ENCODE measurements around the gene BBS9. TPM values are rescaled to one million over a fixed set of nuclear protein-coding genes. Genes with fewer than 3 reads are reported as not detected.
"Not testable (repeated sequence)": the region's sequence is repeated elsewhere in the genome, so short reads cannot be mapped to it uniquely, and the experiment has no call there.

BBS9 gene
- 43.8 TPM for total RNA-seq

DNA sequence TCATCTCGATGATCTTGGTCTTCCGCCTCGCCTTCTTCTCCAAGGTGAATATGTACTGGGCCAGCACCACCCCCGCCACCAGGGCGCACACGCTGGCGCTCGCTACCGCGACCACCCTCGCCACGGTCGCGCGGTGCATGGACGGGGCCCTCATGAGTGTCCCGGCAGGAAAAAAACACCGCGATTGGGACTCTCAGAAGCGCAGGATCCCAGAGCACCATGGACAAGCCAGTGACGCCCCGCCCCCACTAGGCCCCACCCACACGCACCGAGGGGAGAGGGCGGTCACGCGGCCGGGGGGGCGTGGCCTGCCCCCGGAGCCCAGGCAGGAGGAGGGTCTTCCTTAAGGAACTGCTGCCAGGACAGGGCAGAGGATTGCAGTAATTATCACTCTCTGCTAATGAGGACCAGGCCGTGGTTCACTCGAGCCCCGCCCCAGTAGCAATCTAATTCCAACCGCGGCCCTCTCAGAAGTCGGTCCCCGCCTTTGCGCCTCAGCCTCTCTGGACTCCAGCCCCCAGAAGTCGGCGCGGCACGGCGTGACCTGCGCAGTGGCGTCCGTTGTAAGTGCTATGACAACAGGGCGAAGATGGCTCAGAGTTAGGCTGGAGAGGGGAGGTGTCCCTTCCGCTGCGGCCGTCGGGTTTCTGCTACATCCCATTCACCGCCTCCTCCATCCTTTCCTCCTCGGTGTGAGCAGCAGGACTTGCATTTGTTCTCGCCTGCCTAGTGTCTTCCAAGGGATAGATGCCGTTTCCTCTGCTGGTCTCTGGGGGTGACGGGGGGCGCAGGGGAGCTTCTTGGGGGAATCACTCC is at the start of gene BBS9:
Gene BBS9, plus strand, starts transcription at position 575 of the 816 bp plus-strand sequence. CDS start 16,689 bp downstream, outside the sequence.
- DNase-seq (ENCODE audit: low spot score) (peak; percentile 97), ATAC-seq (peak; percentile 99)
- intact Hi-C loops (cut with DNase I): no loop called here

DNA sequence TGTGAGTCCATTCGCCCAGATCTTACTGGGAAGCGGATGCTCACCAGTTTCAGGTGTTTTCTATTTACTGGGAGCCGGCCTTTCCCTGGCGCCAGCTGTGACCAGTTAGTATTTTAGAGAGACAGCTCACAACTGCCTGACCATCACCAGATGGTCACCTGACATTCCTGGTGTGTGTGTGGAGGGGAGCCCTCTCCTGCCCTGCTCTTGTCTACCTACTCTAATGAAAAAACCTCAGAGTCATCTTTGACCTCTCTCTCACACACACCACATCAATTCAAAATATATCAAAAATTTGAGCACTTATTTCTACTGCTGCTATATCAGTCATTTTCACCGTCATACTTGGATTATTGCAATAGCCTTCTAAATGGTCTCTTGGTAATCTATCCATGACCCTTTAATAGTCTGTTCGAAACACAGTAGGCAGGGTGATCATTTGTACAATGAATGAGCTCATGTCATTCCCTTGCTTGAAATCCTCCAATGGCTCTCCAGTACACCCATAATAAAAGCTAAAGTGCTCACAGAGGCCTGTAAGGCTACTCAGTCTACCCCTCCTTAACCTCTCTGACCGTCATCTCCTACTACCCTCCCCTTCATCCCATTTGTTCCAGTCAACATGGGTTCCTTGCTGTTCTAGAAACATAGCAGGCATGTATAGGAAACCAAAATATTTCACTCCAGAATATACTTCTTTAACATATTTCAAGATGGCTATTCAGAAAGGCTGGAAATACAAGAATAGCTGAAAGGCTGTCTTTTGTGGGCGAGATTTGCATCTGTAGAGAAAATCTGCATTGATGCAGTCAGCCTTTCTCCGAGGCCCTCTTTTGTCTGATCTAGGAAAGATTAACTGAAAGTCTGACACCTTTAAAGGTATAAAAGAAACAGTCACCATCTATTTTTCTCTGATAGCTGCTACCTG is 49.3 kb upstream of the BBS9 start:
- intact Hi-C loops (cut with DNase I): no loop called here
- no peak for ATAC-seq

DNA sequence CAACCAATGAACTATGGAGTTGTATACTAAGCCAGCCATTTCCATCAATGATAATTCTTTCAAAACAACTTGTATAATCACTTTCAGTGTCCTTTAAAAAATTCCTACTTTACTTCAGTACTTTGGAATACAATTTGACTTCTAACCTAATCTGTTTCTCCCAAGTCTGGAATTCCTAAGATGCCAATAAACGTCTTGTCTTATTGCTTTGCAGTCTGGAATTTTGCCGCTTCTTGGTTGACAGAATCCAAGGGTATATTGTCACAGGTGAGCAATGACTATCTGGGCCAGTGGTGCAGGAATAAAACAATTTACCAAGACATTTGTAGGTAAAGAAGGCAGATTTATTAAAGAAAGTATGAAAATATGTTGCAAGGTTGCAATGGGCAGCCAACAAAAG is 42.0 kb upstream of the BBS9 start:
- ATAC-seq: no peak
- DNase-seq (ENCODE audit: low spot score): no peak
- intact Hi-C loops (cut with DNase I): no loop called here

More for the DNA sequence above, 49.3 kb upstream of the BBS9 start:
- DNase-seq (ENCODE audit: low spot score): no peak

DNA sequence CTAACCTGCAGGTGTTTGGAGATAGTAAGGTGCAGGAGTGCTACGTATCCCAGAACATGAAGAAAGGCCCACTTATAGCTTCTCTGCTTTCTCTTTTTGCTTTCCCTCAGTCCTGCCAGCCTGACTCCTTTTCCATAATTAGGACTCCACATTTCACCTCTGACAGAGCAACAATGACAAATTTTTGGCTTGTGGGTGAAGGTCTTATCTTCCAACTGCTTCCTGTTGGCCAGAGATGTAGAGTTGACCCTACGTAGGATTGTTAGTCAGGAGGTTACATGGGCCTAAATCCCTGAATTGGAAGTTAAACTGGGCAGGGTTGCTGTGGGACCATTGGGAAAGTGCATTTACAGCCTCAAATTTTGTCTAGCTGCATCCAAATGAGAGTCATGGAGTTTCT is 41.5 kb upstream of the BBS9 start:
- ATAC-seq: no peak
- intact Hi-C loops (cut with DNase I): no loop called here
- no peak for DNase-seq (ENCODE audit: low spot score)

DNA sequence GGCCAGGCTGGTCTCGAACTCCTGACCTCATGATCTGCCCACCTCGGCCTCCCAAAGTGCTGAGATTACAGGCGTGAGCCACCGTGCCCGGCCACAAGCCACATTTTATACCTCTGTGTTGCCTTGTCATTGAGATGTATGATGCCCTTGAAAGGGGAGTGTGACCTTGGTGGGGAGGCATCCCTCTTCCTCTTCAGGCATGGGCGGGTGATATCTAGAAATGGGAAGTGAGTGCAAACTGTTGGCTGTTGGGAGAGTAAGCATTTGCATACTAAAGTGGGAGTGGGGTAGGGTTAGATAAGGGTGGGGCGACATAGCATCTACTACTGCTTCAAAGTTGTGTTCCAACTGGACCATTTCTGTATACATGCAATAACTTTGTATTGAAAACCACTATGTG is 40.2 kb upstream of the BBS9 start:
- ATAC-seq (no peak), DNase-seq (ENCODE audit: low spot score) (no peak)
- intact Hi-C loops (cut with DNase I): no loop called here

DNA sequence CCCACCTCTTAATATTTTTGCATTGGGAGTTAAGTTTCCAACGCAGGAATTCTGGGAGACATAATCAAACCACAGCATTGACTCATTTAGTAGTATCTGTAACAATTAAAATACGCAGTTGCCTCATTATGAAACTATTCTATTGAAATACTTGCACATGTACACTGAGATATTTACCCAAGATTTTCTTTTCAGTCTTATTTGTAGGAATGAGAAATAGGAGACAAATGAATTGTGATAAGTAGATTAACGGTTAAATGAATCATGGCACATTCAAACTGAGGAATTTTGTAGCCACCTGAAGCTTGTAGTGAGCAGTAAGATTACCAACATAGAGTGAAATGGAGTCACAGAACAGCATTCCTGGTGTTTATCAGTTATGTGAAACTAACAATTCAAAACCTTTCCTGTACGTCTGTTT is 38.2 kb upstream of the BBS9 start:
- DNase-seq (ENCODE audit: low spot score) (no peak), ATAC-seq (no peak)
- intact Hi-C loops (cut with DNase I): no loop called here

DNA sequence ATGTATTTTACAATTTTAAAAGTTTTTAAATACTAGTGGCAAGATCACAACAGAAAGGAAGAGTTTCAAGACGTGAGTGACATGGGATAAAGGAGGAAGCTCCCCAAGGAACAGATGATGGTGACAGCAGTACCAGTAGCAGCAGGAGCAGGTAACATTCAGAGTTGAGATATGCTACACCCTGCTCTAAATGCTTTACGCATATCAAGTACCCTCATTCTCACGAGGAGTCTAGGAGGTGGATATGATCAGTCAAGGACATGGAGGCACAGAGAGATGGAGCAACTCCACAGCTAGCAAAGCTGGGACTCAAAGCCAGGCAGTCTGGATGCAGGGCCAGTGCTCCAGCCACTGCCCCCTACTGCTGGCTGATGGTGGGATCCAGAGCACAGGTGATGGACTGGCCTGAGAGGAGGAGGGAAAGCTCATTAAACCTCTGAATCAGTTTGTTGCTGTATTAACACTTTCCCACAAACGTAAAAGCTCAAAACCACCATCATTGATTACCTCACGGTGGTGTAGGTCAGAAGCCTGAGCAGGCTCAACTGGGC is 37.6 kb upstream of the BBS9 start:
- no peak for DNase-seq (ENCODE audit: low spot score)
- intact Hi-C loops (cut with DNase I): no loop called here
- ATAC-seq: no peak

DNA sequence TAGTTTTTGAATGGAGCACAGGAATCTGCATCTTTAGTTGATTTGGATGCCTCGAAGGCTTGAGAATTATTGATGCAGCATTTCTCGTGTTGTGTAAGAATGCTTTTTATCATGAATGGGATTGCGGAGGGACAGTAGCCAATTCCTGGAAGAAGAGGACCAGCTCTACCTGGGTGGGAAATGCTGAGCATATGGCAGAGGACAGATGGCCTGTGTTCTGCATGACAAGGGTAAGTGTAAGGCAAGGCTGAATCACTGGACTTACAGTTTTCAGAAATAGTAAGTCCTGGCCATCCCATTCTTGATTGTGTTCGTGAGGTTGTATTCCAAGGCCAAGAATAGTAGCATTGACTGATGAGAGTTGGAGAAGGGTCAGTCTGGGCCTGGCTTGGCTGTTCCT is 36.1 kb upstream of the BBS9 start:
- ATAC-seq (no peak), DNase-seq (ENCODE audit: low spot score) (no peak)
- intact Hi-C loops (cut with DNase I): no loop called here

DNA sequence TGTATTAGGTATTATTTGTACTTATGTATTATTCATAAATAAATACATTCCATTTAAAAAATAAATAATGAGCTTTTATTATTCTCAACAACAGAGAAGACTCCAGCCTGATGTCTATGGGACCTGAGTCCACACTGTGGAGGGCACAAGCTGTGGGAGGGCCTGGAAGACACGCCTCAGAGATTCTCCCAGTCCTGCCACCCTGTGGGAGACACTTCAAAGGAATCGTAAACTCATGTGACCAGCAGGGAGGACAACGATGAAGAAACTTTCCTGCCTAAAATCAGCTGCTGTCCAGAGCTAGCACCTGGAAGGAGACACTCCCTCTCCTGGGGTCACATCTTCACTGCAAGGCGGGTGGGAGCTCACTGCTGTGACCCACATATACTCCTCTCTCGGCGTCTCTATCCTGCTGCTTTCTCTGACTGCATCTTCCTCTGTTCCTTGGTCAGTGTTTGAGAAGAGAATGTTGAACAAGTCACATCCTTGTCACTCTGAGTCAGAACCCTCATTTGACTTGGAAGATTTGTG is 34.6 kb upstream of the BBS9 start:
- intact Hi-C loops (cut with DNase I); ATAC-seq; DNase-seq (ENCODE audit: low spot score): not testable (repeated sequence)

DNA sequence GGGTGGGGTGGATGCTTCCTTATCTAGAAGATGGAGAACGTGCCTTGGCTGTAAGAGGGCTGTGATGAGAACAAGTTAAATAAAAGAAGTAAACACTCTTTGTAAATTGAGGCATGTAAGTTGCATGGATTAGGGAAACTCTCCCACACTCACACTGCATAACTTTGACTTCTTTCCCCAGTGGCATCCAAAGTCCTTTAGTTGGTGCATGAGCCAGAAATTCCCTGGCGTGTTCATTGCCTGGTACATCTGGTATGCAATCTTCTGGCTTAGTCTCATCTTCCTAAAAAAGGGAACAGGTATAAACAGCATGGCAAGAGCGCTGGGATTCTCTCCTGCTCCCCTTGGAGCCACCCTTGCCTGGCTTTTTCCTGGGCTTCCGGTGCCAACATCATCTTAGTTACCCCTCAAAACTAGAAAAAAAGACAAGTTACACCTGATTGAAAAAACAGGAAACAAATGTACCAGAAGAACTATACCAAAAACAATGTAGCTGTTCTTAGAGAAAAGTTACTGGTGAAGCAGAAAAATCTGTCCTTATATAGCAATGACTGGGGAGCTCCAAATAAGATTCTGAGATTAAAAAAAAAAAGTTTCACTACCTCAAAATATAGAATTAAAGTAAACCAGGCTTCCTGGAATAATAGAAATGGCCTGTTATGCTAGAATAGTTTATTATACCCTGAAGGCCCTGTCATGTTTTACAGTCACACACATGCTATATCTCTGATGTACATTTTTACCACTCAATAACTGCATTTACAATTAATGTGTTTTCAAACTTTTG is 30.0 kb upstream of the BBS9 start:
- ATAC-seq: no peak
- DNase-seq (ENCODE audit: low spot score): no peak
- intact Hi-C loops (cut with DNase I): no loop called here

DNA sequence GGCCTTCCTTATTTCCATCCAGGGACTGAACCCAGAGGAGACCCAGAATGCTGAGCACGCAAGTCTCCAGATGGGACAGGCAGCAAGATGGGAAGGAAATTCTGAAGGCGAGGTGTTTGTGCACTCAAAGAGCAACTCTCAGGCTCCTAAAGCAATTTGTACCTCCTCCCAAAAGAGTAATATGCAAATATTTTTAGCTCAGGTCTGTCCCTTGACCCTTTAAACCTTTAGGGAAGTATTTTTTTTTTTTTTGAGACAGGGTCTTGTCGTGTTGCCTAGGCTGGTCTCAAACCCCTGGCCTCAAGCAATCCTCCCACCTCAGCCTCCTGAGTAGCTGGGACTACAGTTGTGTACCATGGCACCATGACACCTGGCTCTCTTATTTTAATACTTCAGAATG is 28.6 kb upstream of the BBS9 start:
- ATAC-seq: no peak
- intact Hi-C loops (cut with DNase I): no loop called here
- no peak for DNase-seq (ENCODE audit: low spot score)

DNA sequence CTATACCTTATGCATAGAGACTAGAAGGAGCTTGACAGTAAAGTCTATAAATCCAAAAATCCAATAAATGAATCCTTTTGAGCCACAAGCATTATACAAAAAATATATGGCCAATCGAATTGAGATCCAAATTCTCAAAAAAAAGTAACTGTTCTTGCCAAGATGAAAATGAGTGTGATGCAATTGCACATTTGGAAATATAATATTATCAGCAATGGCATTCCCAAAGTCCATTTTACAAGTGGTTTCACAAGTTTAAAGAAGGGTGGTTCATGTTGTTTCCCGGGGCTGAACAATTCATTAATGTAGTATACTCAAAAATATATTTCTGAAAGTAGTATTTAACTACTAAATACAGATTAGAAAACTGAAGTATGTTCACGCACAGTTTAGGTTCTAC is 27.5 kb upstream of the BBS9 start:
- intact Hi-C loops (cut with DNase I): no loop called here
- no peak for ATAC-seq
- DNase-seq (ENCODE audit: low spot score): no peak

DNA sequence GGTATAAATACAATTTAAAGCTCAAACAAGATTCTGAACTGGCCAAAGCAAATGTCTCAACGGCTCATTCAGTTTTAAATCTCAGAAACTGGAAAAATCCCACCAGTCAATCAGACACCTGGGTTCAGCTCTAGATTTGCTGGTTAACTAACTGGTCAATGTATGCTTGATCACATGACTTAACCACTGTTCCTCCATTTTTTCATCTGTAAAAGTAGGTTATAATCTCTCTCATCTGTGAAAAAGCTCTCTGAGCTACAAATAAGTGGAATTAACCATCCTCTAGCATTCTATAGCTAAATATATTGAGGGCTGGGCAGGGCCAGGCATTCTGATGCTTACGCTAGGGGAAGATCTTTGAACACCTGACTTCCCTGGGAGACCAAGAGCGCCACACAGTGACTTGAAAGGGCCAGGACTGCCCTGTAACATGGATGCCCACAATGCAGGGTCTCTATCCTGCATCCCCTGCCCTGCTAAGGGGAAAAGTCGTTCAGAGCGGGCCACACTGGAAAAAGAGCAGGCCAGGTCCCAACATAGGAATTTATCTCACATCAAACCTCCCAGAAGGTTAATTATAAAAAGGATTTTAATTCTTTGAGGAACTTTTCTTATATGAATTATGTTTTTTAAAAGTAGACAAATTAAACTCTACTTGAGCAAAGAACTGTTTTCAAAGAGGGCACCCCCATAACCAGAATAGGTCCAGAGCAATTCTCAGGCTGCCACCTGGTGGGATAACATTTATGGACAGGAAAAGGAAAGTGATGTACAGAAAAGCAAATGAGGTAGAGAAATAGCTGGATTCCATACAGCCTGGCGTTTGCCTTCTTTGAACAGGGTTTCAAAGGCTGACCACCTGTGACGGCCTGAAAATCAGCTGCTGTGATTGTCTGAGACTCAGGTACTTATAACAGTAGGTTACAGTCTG is 22.0 kb upstream of the BBS9 start:
- intact Hi-C loops (cut with DNase I): no loop called here
- ATAC-seq (peak; percentile 66), DNase-seq (ENCODE audit: low spot score) (no peak)

DNA sequence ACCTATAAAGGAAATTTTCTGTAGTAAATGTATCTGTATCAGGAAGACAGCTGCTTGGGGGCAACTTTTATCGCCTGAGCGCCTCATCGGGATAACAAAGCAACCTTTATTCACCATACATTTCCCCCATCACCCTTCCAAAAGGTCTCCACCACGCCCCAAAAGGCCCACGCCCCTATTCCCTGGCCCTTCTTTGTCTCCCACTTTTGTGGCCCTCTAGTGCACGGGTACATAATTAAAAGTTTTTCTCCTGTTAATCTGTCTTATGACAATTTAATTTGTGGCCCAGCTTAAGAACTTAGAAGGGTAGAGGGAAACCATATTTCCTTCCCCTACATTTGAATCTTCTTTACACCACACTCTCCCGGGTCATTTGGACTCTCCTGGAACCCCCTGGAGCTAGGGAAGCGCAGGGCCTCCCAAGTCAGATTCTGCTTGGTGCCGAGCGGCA is 20.8 kb upstream of the BBS9 start:
- DNase-seq (ENCODE audit: low spot score): no peak
- peak; percentile 50 for ATAC-seq
- intact Hi-C loops (cut with DNase I): no loop called here

DNA sequence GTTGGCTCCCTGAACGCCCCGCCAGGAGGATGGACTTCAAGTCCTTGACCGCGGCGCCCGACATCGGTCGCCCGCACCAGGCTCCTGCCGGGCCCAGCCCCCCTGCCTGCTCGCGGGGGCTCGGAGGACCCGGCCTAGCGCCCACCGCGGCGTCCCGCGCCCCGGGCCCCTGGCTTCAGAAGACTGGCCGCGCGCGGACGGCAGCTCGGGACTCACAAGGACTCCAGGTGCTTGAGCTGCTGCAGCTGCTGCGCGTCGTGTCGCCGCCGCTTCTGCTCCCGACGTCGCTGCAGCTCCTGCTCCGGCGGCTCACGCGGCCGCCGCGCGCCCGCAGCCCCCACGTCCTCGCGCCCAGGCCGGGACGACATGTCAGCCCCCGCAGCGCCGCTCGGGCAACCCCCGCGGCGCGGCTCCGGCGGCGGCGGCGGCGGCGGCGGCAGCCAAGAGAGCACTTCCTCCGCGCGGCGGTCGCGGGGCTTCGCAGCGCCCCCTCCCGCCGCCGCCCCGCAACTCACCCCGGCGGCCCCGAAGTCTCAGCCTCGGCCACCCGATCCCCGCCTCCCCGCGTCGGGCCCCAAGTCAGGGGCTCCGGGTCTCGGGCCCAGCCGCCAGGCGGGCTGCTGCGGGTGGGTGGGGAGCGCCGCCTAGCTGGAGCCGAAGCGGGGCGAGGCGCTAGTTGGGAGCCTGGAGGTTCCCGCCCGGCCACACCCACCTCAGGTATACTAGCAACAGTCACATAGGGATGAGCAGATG is 20.2 kb upstream of the BBS9 start, which contains the start of gene RP9:
Gene RP9, minus strand, starts transcription at position 400 of the 753 bp plus-strand sequence. Its CDS starts 32 bp downstream, at position 368.
- DNase-seq (ENCODE audit: low spot score) (peak; percentile 71), ATAC-seq (peak; percentile 83)
- intact Hi-C loops (cut with DNase I): no loop called here

DNA sequence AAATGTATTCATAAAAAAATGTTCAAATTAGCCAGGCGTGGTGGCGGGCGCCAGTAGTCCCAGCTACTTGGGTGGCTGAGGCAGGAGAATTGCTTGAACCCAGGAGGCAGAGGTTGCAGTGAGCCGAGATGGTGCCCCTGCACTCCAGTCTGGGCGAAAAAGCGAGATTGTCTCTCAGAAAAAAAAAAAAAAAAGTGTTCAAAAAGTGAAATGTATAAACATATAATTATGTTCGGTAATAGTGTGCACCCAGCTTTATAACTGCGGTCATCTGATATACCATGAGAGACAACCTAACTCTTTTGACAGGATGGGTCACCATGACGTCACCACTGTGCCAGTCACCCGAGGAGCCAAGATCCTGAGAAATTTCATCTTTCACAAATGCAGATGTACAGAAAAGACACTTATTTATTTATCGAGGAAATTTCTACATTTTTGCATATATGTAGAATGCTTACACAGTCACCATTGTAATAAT is 19.6 kb upstream of the BBS9 start:
- no peak for DNase-seq (ENCODE audit: low spot score)
- ATAC-seq: peak; percentile 33
- intact Hi-C loops (cut with DNase I): no loop called here

DNA sequence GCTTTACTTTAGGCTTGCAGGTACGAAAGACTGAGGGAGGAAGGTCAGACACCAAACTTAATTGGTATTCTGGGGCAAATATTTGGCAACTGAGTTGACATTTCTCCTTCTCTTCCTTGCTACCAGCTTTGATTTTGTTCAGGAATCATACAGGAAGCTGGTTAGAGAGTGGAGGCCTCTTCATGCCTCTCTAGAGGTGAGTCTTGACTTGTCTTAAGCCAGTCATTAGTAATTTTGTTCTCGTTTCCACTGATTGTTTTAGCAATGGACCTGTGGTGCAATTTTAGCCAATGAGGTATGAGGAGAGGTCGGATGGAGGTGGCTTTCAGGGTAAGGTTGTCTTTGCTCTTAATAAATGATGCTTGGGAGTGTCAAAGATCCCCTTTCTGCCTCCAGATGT is 17.8 kb upstream of the BBS9 start:
- no peak for DNase-seq (ENCODE audit: low spot score)
- intact Hi-C loops (cut with DNase I): no loop called here
- no peak for ATAC-seq
